Measurements from ENCODE around the gene ACSM2A.
"Not testable (repeated sequence)": the region's sequence is repeated elsewhere in the genome, so short reads cannot be mapped to it uniquely, and the experiment has no call there.

The ACSM2A gene

DNA sequence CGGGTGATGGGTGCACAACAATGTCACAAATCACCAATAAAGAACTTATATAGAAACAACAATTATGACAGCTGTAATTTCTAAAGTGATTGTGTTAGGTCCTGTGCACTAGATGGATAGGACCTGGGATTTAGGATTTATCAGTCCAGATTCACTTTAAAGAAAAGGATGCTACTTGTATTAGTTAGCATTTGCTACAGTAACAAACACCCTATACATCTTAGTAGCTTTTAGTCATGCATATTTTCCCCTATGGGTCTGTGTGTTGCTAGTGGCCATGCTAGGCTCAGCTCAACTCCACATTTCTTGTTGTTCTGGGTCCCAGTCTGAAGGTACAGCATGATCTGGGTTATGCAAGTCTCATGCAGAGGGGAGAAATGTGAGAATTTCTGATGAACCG is 7.9 kb downstream of the ACSM2A start:
- DNase-seq: not testable (repeated sequence)

DNA sequence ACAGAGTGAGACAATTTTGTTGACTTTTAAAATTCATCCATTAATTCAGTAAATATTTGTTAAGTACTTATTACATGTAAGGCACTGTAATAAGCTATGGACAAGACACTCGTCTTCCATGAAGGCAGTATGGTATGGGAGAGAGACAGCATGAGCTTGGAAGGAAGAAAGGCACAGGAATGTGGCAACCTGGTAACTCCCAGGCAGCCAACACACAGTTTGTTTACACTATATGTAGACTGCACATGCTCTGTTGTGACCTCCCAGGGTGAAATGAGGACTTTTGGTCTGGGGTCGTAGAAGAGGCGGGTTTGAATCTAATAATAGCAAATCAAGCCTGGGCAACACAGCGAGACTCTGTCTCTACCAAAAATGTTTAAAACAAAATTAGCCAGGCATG is 9.0 kb downstream of the ACSM2A start:
- not testable (repeated sequence) for DNase-seq

DNA sequence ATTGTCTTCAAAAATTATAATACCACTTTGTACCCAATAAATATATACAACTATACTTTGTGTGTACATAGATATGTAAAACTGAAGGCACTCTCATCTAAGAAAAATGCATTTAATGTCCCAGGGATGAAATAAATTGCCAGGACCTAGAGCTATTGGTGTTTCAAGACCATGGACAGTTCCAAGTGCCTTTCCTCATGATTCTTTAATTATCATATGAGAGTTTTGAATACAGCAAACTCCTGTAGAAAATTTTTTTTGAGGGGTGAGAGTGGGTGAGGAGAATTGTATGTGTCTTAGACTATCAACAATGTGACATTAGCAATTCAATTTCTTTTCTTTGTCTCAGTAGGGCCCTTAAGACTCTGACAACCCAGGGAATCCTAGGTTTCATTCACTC is 17.6 kb downstream of the ACSM2A start:
- not testable (repeated sequence) for DNase-seq

DNA sequence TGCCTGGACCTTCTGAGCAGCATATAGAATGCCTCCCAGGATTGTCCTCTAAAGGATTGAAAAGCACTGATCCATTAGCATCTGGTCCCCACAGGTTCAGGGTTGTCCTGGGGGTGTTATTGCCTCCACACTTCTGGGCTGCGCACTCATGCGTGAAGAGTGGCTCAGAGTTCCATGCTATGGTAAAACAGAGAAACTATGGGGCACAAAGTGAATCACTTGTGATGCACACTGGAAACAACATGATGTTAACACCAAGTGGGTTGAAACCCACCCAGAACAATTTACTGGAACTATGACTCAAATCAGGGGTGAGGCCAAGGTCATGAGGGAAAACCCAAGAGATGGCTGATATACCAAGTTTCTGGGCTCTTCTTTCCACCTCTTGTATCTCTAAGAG is 18.6 kb downstream of the ACSM2A start:
- DNase-seq: not testable (repeated sequence)

DNA sequence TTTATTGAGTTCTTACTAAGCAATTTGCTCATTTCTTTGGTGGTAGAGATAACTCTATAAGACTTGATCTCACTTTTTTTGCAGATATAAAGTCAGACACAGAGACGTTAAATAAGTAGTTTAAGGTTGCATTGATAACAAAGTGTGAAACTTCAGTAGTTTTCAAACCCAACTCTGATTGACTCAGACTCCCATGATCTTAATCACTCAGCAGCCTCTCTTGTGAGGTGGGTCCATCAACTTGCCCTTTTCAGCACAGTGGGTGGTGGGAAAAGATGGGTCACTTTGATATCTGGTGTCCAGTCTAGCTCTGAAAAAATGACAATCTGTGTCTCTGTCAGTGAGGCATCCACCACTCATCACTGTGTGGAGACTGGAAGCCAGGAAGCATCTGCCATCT is 19.4 kb downstream of the ACSM2A start:
- not testable (repeated sequence) for DNase-seq

DNA sequence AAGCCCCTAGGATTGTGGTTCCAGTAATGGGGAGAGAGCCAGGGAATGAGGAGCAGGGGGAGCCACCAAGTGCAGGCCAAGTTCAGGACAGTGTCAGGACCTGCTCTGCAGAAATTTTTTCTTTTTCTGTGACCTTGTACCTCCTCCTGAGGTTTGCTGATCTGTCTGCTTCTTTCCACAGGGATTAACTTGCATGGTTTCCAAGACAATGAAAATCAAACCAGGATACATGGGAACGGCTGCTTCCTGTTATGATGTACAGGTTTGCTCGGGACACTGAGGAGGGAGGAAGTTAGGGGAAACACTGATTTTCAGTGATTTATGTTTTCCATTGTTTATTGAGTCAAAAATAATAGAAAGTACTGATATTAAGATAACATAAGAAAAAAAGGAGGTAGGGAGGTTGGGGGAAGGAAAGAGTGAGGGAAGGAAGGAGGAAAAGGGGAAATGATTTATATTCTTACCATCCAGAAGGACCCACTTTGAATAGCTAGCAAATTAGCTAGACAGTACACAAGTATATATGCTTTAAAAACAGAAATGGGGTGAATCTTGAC is 25.9 kb downstream of the ACSM2A start:
- not testable (repeated sequence) for DNase-seq

DNA sequence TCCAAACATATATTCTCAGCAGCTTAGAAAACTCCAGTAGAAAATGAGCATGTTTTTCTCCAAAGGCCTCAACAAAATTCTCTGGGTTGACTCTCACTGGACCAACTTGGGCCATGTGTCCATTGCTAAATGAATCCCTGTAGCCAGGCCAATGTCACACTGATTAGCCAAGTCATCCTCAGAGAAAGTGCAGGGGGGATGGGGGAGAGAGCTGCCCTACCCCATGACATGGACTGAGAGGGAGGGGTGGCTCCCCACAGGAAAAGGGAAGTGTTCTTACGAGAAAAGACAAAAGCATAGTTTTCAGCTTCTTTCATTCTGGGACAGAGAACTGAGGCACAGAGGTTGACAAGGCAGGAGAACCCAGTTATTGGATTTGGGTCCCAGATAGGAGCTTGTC is 32.7 kb downstream of the ACSM2A start:
- DNase-seq: not testable (repeated sequence)

DNA sequence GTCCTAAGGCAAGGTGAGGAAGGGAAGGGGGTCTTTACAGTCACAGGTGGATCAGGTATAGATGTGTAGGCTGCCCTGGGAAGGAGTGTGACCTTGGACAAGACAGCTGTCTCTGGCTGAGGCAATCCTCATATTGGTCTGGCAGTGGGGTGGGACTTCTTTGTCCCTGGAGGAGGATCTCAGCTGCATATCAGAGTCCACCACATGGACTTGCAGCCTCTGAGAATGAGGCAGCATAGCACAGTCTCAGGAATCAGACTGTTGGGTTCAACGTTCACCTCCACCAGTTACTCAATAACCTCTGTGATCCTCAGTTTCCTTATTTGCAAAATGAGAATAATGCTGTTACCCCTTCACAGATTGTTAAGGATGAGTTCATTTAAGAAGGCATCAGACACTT is 33.4 kb downstream of the ACSM2A start:
- DNase-seq: no peak

DNA sequence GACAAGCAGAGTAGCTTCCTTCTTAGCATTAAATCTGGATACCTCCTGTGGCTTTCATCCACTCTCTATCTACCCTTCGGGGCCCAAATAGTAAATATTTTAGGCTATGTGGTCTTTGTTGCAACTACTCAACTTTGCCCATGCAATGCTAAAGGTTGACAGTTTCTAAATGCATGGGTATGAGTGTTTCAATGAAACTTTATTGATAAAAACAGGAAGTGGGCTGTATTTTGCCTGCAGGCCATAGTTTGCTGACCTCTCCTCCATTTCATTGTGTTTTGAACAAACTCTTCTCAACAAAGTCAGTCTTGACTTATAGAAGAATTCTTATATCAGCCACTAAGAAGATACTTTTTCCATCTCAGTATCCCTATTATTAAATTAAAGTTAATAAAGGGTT is 34.1 kb downstream of the ACSM2A start:
- no peak for DNase-seq

DNA sequence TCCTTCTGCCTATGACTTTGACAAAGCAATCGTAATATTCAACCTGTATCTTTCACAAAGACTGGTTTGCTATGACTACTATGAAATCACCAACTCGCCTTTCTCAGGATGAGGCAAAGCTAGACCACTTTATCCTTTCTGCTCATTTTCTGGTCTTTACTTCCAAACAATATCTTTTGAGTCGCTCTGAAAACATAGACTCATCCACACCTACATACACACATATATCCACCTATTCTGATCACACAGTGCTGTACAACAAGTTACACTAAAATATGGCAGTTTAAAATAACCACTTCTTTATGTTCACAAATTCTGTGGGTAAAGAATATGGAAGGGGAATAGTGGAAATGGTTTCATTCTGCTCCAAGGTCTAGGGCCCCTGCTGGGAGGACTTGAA is 39.7 kb downstream of the ACSM2A start:
- DNase-seq: not testable (repeated sequence)

DNA sequence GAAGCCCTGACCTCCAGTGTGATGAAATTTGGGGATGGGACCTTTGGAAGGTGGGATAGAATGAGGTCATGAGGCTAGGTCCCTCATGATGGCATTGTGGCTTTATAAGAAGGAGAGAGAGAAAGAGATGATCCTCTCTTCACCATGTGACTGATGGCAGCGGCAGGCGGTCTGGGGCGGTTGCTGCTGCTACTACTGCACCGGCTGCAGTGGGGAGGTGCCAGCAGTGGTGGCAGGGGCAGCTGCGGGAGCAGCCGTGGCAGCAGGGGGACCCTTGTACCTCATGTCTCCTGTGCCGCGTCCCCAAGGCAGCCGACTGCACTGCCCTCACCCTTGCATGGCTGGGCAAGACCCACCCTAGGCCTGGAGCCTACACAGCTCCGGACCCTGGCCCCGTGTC is 40.1 kb downstream of the ACSM2A start:
- not testable (repeated sequence) for DNase-seq

DNA sequence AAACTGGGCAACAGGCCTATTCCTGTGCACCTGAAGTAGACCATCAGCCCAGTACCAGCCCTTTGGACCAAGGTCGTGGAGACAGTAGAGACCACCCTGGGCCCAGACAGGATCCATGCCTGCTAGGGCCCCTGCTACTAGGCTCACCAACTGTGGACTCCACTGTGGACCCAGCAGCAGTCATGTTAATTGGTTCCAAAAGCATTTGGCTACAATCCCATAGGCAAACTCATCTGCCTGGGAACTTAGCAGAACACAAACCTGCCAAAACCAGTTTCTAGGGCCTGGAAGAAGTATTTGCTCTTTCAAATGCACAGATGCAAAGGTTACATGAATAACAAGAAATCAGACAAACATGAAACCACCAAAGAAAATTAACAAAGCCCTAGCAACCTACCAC is 53.1 kb downstream of the ACSM2A start:
- no peak for DNase-seq

DNA sequence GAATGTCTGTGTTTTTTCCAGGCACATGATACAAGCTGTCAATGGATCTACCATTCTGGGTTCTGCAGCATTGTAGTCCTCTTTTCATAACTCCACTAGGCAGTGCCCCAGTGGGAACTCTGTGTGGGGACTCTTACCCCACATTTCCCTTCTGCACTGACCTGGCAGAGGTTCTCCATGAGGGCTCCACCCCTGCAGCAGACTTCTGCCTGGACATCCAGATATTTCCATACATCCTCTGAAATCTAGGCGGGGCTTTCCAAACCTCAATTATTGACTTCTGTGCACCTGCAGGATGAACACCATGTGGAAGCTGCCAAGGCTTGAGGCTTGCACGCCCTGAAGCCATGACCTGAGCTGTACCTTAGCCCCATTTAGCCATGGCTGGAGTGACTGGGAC is 56.0 kb downstream of the ACSM2A start:
- DNase-seq: no peak

DNA sequence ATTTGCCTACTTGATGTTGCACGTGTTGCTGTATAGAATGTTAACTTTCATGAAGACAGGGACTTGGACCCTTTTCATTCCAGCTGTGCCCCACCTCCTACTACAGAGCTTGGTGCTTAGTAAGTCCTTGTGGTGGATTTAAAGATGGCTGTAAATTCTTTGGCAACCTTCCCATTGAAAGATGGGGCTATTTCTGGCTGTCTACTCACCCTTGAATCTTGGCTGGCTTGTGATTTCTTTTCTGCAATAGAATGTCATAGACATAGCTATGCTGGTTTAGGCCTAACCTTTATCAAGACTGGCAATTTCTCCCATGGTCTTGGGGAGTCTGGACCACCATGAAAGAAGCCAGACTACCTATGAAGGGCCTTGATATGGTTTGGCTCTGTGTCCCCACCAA is 59.0 kb downstream of the ACSM2A start:
- DNase-seq: no peak

DNA sequence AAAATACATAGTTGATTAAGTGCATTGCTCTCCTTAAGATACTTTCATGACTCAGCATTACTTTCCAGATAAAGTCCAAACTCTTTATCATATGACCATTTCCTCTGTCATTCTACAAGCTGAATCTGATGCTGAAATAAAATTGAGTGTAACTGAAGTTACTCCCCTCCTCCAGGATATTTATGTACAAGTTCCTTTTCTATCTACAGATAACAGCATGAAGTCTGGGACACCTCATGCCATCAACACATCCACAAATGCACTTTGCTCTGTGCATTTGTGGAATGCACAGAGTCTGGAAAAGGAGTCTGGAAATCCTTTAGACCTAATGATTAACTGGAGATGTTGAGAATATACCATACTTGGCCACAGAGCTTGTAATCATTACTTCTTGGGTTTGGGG is 64.4 kb downstream of the ACSM2A start:
- no peak for DNase-seq

DNA sequence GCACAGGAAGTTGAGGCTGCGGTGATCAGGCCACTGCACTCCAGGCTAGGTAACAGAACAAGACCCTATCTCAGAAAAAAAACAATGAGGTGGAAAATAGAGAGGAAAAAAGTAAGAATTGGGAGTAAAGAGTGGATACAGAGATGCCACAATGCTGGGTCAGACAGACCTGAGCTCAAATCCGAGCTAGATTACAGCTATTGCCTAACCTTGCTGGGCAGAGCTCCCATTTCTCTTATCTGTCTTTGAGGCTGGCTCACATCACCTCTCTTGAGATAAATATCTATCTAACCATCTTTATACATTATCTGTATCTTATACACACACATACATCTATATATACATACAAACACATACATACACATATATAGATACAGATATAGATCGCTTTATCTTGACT is 65.8 kb downstream of the ACSM2A start:
- no peak for DNase-seq

DNA sequence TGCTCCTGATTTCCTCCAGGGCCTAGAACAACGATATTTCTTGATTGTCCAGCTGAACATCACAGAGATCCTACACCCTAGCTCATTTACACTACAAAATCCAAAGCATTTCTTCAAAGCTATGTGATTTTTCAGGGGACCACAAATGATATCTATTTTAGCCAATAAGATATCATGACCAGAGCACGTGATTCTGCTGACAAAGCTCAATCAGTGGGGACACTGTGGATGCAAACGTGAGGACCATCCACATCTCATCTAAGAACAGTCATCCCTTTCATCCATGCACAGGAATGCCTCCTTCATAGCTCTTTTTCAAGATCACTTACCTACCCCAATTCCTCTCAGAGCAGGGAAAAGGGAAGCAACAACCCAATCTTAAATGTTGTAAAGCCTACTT is 67.9 kb downstream of the ACSM2A start:
- DNase-seq: no peak

DNA sequence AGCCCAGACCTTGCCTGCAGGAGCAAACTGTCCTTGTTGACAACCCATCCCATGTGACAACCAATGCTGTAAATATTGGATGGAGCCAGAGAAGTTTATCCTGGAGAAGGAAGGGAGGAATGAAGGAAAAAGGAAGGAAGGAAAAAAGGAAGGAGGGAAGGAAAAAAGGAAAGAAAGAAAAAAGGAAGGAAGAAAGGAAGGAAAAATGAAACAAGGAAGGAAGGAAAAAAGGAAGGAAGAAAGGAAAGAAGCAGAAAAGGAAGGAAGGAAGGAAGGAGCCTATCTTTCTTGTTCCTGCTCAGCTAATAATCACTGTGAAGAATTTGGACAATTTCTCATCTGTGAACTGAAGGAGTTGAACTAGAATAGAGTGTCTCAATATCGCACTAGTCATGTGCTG is 68.8 kb downstream of the ACSM2A start:
- no peak for DNase-seq

DNA sequence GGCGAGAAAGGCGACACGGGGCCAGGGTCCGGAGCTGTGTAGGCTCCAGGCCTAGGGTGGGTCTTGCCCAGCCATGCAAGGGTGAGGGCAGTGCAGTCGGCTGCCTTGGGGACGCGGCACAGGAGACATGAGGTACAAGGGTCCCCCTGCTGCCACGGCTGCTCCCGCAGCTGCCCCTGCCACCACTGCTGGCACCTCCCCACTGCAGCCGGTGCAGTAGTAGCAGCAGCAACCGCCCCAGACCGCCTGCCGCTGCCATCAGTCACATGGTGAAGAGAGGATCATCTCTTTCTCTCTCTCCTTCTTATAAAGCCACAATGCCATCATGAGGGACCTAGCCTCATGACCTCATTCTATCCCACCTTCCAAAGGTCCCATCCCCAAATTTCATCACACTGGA is 80.5 kb downstream of the ACSM2A start:
- not testable (repeated sequence) for DNase-seq

DNA sequence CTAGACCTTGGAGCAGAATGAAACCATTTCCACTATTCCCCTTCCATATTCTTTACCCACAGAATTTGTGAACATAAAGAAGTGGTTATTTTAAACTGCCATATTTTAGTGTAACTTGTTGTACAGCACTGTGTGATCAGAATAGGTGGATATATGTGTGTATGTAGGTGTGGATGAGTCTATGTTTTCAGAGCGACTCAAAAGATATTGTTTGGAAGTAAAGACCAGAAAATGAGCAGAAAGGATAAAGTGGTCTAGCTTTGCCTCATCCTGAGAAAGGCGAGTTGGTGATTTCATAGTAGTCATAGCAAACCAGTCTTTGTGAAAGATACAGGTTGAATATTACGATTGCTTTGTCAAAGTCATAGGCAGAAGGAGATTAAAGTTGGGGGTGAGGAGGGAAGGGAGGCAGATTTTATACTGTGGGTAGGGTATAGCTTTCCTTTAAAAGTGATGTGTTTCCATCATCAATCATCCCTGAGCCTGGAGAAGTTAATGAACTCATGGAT is 81.0 kb downstream of the ACSM2A start:
- DNase-seq: not testable (repeated sequence)

DNA sequence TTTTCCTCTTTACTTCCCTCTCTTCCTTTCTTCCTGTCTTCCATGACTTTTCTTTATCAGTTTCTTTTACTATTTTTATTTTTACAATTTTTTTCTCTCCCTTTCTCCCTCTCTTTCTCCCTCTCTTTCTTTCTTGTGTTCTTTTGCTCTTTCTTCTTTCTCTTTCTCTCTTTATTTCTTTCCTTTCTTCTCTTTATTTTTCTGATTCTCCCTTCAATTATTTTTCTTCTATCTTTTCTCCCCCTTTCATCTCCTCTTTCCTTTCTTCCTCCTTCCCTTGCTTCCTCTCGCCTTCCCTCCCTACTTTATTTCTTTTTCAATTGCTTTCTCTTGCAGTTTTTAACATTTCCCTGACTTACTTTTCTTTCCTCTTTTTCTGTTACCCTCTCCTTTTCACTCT is 85.3 kb downstream of the ACSM2A start:
- not testable (repeated sequence) for DNase-seq

Measured in bone marrow (tissue), 2 donors.